SK-N-SH (cell line): Measurements from ENCODE around the gene ULK3.

Experiments
- CHD2 ChIP-seq: fragments of 150-350 bp; IDR thresholded peaks from 2 replicates; pipeline ENCODE4 v1.6.1; 2018; ENCODE audit warnings: low read length; ENCODE audit not compliant: partially characterized antibody
- EP300 ChIP-seq, 2 experiments: IDR thresholded peaks; 2 replicates each; pipeline versions ENCODE4 v1.4.0 to v1.6.1; 2012; ENCODE audit warnings: borderline replicate concordance in 1 of 2, low read depth in 1 of 2, low read length in 1 of 2
- EZH2phosphoT487 ChIP-seq: fragments of 200-600 bp; sonication (generic); IDR thresholded peaks from 2 replicates; pipeline ENCODE4 v1.6.1; 2017; ENCODE audit warnings: low read depth, mixed run types, mild to moderate bottlenecking, antibody characterized with exemption, moderate library complexity, borderline replicate concordance
- RAD21 ChIP-seq: IDR thresholded peaks from 2 replicates; pipeline ENCODE4 v1.6.1; 2012; ENCODE audit warnings: mild to moderate bottlenecking, low read length
- REST ChIP-seq: IDR thresholded peaks from 2 replicates; pipeline ENCODE4 v1.6.1; 2012; ENCODE audit warnings: mild to moderate bottlenecking, low read depth, low read length, moderate library complexity
- SMC3 ChIP-seq: IDR thresholded peaks from 2 replicates; pipeline ENCODE4 v1.6.1; 2012; ENCODE audit warnings: low read depth, low read length, improper control_type of control experiment
- USF2 ChIP-seq: fragments of 150-350 bp; IDR thresholded peaks from 2 replicates; pipeline ENCODE4 v1.6.1; 2017; ENCODE audit warnings: antibody characterized with exemption, low read length, low read depth, borderline replicate concordance
- YY1 ChIP-seq: IDR thresholded peaks from 2 replicates; pipeline ENCODE4 v1.4.0; 2012; ENCODE audit warnings: low read depth, mild to moderate bottlenecking
- TF ChIP-seq, protein P1 (sequence below): fragments of 200-600 bp; sonication (generic); IDR thresholded peaks from 2 replicates; pipeline ENCODE4 v1.6.1; 2017; ENCODE audit warnings: antibody characterized with exemption, mild to moderate bottlenecking, moderate library complexity

- TF ChIP-seq, protein P1, sequence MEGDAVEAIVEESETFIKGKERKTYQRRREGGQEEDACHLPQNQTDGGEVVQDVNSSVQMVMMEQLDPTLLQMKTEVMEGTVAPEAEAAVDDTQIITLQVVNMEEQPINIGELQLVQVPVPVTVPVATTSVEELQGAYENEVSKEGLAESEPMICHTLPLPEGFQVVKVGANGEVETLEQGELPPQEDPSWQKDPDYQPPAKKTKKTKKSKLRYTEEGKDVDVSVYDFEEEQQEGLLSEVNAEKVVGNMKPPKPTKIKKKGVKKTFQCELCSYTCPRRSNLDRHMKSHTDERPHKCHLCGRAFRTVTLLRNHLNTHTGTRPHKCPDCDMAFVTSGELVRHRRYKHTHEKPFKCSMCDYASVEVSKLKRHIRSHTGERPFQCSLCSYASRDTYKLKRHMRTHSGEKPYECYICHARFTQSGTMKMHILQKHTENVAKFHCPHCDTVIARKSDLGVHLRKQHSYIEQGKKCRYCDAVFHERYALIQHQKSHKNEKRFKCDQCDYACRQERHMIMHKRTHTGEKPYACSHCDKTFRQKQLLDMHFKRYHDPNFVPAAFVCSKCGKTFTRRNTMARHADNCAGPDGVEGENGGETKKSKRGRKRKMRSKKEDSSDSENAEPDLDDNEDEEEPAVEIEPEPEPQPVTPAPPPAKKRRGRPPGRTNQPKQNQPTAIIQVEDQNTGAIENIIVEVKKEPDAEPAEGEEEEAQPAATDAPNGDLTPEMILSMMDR = no peak
- no peak for TF ChIP-seq USF2
- TF ChIP-seq EP300 (IDR thresholded peaks at IDR 0.05; ENCODE audit: borderline replicate concordance in 1 of 2, low read depth in 1 of 2, low read length in 1 of 2) = no peak
- TF ChIP-seq RAD21 = no peak
- TF ChIP-seq EZH2phosphoT487 = no peak
- no peak for TF ChIP-seq YY1
- no peak for TF ChIP-seq REST
- no peak for TF ChIP-seq SMC3
- no peak for TF ChIP-seq CHD2
These were observed 14.1 kb downstream of the ULK3 start for GRCh38 chr15:74828835-74829234.
